ENCODE measurements around the gene POLR2E.

POLR2E gene

GRCh38 chr19:1138121-1138520 lies 42.9 kb upstream of the POLR2E start:
- H3K4me3 ChIP-seq, result no peak overlapping the region
- DNase-seq (ENCODE audit: low spot score), result no peak
- no peak for TF ChIP-seq CTCF (IDR thresholded peaks at IDR 0.05)
- H3K27ac ChIP-seq, result no peak overlapping the region

GRCh38 chr19:1136621-1137317 lies 41.6 kb upstream of the POLR2E start:
- H3K4me3 ChIP-seq, result no peak overlapping the region
- H3K27ac ChIP-seq, result peak overlapping the region in 1 of 2 donors; percentile 11
- no peak for TF ChIP-seq CTCF (IDR thresholded peaks at IDR 0.05)
- no peak for DNase-seq (ENCODE audit: low spot score)

GRCh38 chr19:1136201-1136600 lies 41.0 kb upstream of the POLR2E start:
- no peak for TF ChIP-seq CTCF (IDR thresholded peaks at IDR 0.05)
- H3K27ac ChIP-seq, result peak overlapping the region in 1 of 2 donors; percentile 58
- no peak overlapping the region for H3K4me3 ChIP-seq
- DNase-seq (ENCODE audit: low spot score), result no peak

- TF ChIP-seq CTCF (IDR thresholded peaks at IDR 0.05), result no peak
Observed at GRCh38 chr19:1135454-1135853, 40.3 kb upstream of the POLR2E start.

GRCh38 chr19:1134431-1134830 lies 39.3 kb upstream of the POLR2E start:
- H3K4me3 ChIP-seq, result no peak overlapping the region
- TF ChIP-seq CTCF (IDR thresholded peaks at IDR 0.05), result no peak

More at GRCh38 chr19:1135454-1135853, 40.3 kb upstream of the POLR2E start:
- peak overlapping the region in 1 of 2 donors; percentile 58 for H3K27ac ChIP-seq
- H3K4me3 ChIP-seq, result no peak overlapping the region
- DNase-seq (ENCODE audit: low spot score), result no peak

GRCh38 chr19:1133471-1133929 lies 38.3 kb upstream of the POLR2E start:
- Histone ChIP-seq H3K27ac (peak overlapping the region; percentile 3 to 94), H3K4me3 (no peak overlapping the region)
- TF ChIP-seq CTCF (IDR thresholded peaks at IDR 0.05), result no peak
- DNase-seq (ENCODE audit: low spot score), result no peak

More at GRCh38 chr19:1134431-1134830, 39.3 kb upstream of the POLR2E start:
- DNase-seq (ENCODE audit: low spot score), result no peak
- peak overlapping the region in 1 of 2 donors; percentile 94 for H3K27ac ChIP-seq

Data from coronary artery (tissue), 2 donors.